ENCODE results near the gene CCND3. TPM values are rescaled to one million over a fixed set of nuclear protein-coding genes. Genes with fewer than 3 reads are reported as not detected.

Gene CCND3
- total RNA-seq, 4 donors from 2014 or later, result 28.9 to 48.7 (median 44.7) TPM

DNA sequence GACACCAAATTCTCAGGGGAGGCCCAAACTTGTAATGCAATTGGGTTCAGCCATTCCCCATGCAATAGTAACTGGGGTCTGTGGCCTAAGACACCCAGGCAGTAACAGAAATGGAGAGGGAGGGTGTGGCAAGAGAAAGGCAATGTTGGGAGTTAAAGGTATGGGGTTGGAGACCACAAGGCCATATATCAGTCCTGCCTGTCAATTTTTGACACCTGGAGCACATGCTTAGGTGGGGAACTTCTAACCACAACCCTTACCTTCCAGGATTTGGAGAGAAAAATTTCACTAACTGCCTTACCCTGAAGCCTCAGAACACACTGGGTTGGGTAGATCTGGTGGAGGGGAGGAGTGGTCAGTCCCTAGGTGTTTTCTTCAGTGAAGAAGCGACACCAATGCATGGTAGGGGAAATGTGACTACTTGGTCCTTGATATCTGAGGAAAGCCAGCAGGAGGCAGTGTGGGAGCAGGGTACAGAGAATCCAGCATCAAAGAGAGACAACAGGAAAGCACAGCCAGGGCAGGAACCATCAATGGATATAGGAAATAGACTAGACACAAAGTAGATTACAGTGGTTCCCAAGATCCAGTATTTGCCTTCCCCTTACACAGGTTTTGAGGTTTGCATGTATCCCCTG is 39.6 kb downstream of the CCND3 start:
- Histone ChIP-seq H3K9me3 (no peaks in the 10 kb centered on the region), H3K27ac (no peak overlapping the region), H3K4me1 (no peaks in the 10 kb centered on the region), H3K27me3 (no peaks in the 10 kb centered on the region), H3K36me3 (peaks cover 0 to 32% of the 10 kb centered on the region in 2 donors), H3K4me3 (no peak overlapping the region)
- no peak for ATAC-seq
- DNase-seq, result no peak
- TF ChIP-seq, protein P1, sequence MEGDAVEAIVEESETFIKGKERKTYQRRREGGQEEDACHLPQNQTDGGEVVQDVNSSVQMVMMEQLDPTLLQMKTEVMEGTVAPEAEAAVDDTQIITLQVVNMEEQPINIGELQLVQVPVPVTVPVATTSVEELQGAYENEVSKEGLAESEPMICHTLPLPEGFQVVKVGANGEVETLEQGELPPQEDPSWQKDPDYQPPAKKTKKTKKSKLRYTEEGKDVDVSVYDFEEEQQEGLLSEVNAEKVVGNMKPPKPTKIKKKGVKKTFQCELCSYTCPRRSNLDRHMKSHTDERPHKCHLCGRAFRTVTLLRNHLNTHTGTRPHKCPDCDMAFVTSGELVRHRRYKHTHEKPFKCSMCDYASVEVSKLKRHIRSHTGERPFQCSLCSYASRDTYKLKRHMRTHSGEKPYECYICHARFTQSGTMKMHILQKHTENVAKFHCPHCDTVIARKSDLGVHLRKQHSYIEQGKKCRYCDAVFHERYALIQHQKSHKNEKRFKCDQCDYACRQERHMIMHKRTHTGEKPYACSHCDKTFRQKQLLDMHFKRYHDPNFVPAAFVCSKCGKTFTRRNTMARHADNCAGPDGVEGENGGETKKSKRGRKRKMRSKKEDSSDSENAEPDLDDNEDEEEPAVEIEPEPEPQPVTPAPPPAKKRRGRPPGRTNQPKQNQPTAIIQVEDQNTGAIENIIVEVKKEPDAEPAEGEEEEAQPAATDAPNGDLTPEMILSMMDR (IDR thresholded peaks at IDR 0.05 in 4 of 5, conservative IDR thresholded peaks at IDR 0.05 in 1 of 5), result no peak
- TF ChIP-seq POLR2A (IDR thresholded peaks at IDR 0.05), result no peak
- in situ Hi-C loops (cut with MboI; ENCODE audit: low sequenced_read_pairs in 4 of 4) (loop anchor here in 1 of 4 donors (10.0 to 25.0 kb wide), 2 partner anchors 107 to 310 kb away; partner anchors contain the start of gene MRPS10), intact Hi-C loops (cut with DNase I; ENCODE audit: low total_unique reads) (no loop called here)

DNA sequence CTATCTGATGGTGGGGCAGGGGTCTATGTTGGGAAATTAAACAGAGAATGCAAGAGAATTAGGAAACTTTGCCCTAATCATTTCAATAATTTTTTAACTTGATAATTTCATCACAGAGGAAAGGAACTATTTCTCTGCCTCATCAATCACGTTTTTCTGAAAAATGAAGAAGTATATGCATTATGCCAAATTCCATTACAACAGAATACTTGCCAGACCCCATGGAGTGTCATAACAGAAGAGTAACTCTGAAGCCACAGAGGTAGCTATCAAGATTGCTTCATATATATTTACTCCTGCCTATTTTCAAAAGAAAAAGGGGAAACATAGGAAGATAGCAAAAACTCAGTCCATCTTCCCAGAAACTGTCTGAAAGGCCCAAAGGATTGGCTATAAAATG is 40.7 kb downstream of the CCND3 start:
- no peak for ATAC-seq
- H3K27ac ChIP-seq, result no peak overlapping the region
- H3K4me1 ChIP-seq, result peaks cover 6 to 9% of the 10 kb centered on the region in 2 donors
- in situ Hi-C loops (cut with MboI; ENCODE audit: low sequenced_read_pairs in 4 of 4), result loop anchor here in 1 of 4 donors (10.0 to 25.0 kb wide), 2 partner anchors 106 to 311 kb away; partner anchors contain the start of gene MRPS10
- no peaks in the 10 kb centered on the region for H3K27me3 ChIP-seq
- DNase-seq, result no peak
- intact Hi-C loops (cut with DNase I; ENCODE audit: low total_unique reads), result no loop called here
- no peaks in the 10 kb centered on the region for H3K9me3 ChIP-seq
- H3K36me3 ChIP-seq, result peaks cover 0 to 22% of the 10 kb centered on the region in 2 donors
- TF ChIP-seq POLR2A (IDR thresholded peaks at IDR 0.05), result no peak
- TF ChIP-seq, protein P1 (IDR thresholded peaks at IDR 0.05 in 4 of 5, conservative IDR thresholded peaks at IDR 0.05 in 1 of 5), result no peak
- H3K4me3 ChIP-seq, result no peak overlapping the region

DNA sequence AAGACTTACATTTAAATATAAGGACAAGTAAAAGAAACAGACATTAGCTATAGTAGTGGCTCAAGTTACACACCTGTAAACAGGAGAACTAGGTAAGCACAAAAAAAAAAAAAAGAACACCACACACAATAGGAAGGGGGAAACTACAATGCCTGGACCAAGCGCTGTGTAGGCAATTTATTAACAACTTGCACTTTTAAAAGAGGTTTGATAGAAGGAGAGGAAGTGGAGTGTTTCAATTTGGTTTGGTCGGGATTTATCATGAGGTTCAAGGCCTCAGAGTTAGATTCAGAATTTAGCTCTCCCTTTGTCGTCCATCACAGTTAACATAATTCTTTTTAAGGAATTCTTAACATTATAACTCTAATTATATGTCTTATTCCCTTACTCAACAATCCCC is 45.3 kb downstream of the CCND3 start:
- no peaks in the 10 kb centered on the region for H3K27me3 ChIP-seq
- no peak for ATAC-seq
- intact Hi-C loops (cut with DNase I; ENCODE audit: low total_unique reads) (no loop called here), in situ Hi-C loops (cut with MboI; ENCODE audit: low sequenced_read_pairs in 4 of 4) (no loop called here)
- H3K9me3 ChIP-seq, result no peaks in the 10 kb centered on the region
- no peak for DNase-seq
- peak overlapping the region in 3 of 4 donors; percentile 84 to 91 (median 85) for H3K27ac ChIP-seq
- peaks cover 0 to 4% of the 10 kb centered on the region in 2 donors for H3K36me3 ChIP-seq
- peak overlapping the region; percentile 69 to 91 (median 76) for H3K4me3 ChIP-seq
- H3K4me1 ChIP-seq, result peaks cover 8 to 22% of the 10 kb centered on the region in 2 donors
- no peak for TF ChIP-seq POLR2A (IDR thresholded peaks at IDR 0.05)
- TF ChIP-seq, protein P1 (IDR thresholded peaks at IDR 0.05 in 4 of 5, conservative IDR thresholded peaks at IDR 0.05 in 1 of 5), result no peak

DNA sequence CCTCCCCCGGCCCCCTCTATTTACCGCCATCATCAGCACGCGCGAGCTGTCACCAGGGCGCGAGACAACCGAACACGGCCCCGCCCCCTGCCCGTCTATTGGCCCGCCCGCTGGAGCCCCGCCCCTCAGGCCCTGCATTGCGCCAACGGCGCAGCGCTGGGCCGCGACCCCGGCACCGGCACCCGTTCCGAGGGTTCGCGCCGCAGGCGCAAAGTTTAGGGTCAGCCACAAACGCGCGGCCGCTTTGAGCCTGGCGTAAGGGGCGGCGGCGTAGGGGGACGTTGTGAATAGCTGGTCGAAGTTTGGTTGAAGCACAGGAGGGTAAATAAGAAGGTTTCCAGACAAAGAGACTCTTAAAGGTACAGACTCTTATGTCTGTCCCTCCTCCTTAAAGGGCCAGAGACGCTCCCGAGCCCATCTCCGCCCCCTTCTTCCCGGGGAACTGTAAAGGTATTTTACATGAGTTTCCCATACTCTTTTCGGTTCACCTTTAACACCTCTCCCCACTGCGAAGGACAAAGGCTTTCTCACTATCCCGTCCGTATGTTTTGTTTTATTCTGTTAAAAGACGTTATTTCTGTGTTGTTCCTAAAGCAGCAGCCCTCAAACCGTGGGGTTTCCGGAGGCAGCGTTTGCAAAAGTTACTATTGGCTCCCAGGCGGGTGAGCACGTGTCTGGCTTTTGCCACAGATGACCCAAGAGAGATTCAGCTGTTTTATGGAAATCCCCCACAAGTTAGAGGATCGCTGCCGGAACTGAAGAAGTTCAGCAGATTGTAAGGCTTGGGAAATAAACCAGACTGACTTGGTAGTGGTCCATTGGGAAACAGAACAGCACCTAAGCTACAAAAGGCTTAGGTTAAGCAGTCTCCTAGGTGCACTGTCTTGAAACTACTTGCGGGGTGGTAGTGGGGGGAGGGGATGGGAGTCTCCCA is 46.0 kb downstream of the CCND3 start, which contains the start of gene USP49:
Gene USP49, minus strand, starts transcription at position 76 of the 934 bp plus-strand sequence. CDS start 88,392 bp downstream, outside the sequence.
- H3K27ac ChIP-seq, result peak within 1 kb of the TSS; percentile 84 to 91 (median 86)
- H3K4me1 ChIP-seq, result peaks cover 8 to 22% of the 10 kb centered on the region in 2 donors
- no peaks in the 10 kb centered on the region for H3K9me3 ChIP-seq
- DNase-seq, result peak; percentile 83 to 84
- no peaks in the 10 kb centered on the region for H3K27me3 ChIP-seq
- ATAC-seq, result peak; percentile 96 to 97
- H3K4me3 ChIP-seq, result peak within 1 kb of the TSS; percentile 69 to 91 (median 76)
- in situ Hi-C loops (cut with MboI; ENCODE audit: low sequenced_read_pairs in 4 of 4), result no loop called here
- intact Hi-C loops (cut with DNase I; ENCODE audit: low total_unique reads), result loop anchor here (1.0 kb wide), 3 partner anchors 26 to 108 kb away; partner anchors contain the start of genes BYSL, CCND3, MED20 and TOMM6
- no peaks in the 10 kb centered on the region for H3K36me3 ChIP-seq
- TF ChIP-seq POLR2A (IDR thresholded peaks at IDR 0.05), result peak in 1 of 2 donors; percentile 41
- TF ChIP-seq, protein P1 (IDR thresholded peaks at IDR 0.05 in 4 of 5, conservative IDR thresholded peaks at IDR 0.05 in 1 of 5), result no peak
